HG02885 (cell line): ENCODE measurements around the gene ALG3.

ENCODE experiments used
- ATAC-seq: cut with Tn5 transposase; IDR thresholded peaks from one replicate; pipeline ENCODE4 v1.9.1; 2021; ENCODE audit warnings: mild to moderate bottlenecking; ENCODE audit not compliant: unreplicated experiment, poor library complexity

The ALG3 gene

GRCh38 chr3:184203526-184203925, 45.2 kb downstream of the ALG3 start:
- ATAC-seq, result no peak

DNA sequence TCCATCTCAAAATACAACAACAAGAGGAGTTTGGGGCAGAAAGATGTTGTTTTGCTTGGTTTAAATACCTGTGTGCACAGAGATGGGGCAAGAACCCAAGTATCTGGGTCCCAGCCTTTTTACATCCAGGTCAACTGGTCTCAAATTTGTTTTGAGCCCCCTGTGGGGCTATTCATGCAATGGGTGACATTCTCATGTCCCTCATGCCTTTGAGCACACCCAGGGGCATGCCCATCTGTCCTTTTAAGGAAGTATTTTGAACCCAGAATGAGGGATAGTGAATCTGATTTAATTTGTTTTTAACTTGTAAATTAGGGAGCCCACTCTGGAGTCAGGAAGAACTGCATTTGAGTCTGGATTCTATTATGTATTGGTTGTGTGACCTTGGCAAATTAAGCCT, 47.9 kb downstream of the ALG3 start:
- no peak for ATAC-seq

GRCh38 chr3:184198509-184198908, 50.3 kb downstream of the ALG3 start:
- no peak for ATAC-seq

DNA sequence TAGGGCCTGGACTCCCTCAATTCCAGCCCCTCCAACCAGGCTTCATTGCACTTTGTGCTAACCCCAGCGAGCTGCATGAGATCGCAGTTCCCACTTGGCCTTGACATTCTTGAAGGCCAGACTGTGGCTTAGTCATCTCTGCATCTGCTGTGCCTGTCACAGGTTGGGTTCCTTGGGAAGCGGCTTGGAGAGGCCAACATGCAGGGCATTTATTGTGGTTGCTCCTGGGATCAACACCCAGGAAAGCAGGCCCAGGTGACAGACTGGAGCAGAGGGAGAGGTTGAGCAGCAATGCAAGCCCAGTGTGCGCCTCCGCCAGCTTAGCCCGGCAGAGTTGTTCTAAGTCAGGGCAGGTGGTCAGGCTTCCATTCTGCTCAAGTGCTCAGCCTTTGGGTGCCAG, 52.2 kb downstream of the ALG3 start:
- ATAC-seq, result no peak

- ATAC-seq, result no peak
Measured at GRCh38 chr3:184193991-184194539, 54.7 kb downstream of the ALG3 start.

DNA sequence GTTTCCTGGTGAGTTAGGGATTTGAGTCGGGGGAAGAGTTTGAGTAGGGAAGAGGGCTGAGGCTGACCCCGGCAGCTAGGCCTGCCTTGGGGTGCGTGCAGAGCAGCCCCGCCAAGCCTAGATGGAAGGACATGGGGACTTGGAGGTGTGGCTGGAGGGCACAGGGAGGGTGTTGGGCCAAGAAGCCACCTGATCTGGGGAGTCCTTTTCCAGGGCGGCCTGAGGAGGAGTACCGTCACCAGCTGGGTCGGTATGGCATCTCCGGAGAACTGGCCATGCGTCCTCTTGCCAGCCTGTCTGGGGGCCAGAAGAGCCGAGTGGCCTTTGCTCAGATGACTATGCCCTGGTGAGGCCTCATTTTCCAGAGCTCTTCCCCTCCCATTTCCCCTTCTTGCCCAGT, 55.9 kb downstream of the ALG3 start:
- ATAC-seq, result no peak
